ENCODE data around the gene WWC2.

DNA sequence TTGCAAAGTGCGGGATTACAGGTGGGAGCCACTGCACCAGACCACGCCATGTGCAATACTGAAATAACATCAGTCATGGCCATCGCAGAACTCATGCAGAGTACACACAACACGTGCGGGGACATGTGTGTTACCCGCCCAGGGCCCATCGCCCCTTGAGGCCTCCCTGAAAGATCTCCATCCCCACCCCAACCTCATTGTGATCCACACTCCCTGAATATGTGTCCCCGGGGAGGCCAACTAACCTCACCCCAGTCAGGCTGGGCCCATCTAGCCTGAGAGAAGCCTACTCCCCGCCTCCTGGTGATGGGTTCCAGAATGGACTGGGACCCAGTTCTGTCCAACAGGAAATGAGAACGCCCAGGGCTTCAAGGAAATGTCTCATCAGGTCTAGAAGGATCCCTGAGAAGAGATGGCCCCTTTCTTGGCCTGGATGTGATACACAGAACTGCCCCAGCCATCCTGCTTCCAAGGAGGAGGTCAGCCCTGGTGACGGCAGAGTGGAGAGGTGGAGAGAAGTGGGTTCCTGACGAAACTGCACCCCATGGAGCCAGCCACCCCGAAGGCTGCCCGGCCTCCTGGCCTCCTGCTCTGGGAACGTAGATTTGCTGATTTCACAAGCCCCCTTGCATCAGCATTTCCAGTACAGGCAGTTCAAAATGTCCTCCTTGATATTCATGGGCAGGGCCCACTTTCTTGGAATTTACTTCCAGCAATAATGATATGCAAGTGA lies 245.6 kb downstream of the WWC2 start:
- no peak for TF ChIP-seq EZH2 (IDR thresholded peaks at IDR 0.05; ENCODE audit: borderline replicate concordance, low read length)
- TF ChIP-seq, protein P1, sequence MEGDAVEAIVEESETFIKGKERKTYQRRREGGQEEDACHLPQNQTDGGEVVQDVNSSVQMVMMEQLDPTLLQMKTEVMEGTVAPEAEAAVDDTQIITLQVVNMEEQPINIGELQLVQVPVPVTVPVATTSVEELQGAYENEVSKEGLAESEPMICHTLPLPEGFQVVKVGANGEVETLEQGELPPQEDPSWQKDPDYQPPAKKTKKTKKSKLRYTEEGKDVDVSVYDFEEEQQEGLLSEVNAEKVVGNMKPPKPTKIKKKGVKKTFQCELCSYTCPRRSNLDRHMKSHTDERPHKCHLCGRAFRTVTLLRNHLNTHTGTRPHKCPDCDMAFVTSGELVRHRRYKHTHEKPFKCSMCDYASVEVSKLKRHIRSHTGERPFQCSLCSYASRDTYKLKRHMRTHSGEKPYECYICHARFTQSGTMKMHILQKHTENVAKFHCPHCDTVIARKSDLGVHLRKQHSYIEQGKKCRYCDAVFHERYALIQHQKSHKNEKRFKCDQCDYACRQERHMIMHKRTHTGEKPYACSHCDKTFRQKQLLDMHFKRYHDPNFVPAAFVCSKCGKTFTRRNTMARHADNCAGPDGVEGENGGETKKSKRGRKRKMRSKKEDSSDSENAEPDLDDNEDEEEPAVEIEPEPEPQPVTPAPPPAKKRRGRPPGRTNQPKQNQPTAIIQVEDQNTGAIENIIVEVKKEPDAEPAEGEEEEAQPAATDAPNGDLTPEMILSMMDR (conservative IDR thresholded peaks at IDR 0.05 in 1 of 2, IDR thresholded peaks at IDR 0.05 in 1 of 2; ENCODE audit: extremely low read depth in 1 of 2, insufficient read depth in 1 of 2, low read depth in 1 of 2, low read length in 2 of 2) = no peak

Data from mammary epithelial cell (primary cell).